HG02642 (cell line): ENCODE measurements around the gene TMPRSS13.
"Not testable (repeated sequence)": the region's sequence is repeated elsewhere in the genome, so short reads cannot be mapped to it uniquely, and the experiment has no call there.

Experiments
- ATAC-seq: cut with Tn5 transposase; IDR thresholded peaks from one replicate; pipeline ENCODE4 v1.9.1; 2021; ENCODE audit warnings: mild to moderate bottlenecking; ENCODE audit not compliant: unreplicated experiment, poor library complexity

TMPRSS13 gene

DNA sequence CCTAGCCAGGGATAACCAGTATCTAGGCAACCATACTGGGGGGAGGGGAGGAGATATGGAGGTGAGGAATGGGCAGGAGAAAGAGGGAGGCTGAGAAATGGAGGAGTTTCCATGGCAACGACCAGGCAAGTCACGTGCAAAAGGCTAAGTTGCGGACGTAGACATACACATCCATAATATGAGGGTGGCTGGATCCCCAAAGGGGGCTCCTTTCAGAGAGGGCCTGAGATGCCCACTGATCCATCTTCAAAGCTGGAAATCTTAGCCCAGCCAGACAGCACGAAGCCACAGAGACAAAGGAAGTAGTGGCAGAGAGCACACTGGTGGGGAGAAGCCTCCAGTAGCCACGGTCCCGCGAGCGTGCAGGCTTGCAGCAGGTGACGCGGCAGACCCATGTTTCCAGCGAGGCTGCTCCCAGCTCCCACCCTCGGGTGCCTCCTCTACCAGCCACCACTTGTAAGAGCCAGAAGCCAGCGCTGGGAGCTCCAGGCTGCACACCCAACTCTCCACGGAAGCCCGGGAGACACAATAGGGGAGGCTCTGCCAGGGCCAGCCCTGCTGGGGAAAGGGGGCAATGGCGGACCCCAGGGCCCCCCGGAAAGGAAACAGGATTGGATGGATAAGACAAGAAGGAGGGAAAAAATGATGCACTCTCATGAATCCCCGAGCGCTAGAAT is 53.7 kb downstream of the TMPRSS13 start:
- no peak for ATAC-seq

DNA sequence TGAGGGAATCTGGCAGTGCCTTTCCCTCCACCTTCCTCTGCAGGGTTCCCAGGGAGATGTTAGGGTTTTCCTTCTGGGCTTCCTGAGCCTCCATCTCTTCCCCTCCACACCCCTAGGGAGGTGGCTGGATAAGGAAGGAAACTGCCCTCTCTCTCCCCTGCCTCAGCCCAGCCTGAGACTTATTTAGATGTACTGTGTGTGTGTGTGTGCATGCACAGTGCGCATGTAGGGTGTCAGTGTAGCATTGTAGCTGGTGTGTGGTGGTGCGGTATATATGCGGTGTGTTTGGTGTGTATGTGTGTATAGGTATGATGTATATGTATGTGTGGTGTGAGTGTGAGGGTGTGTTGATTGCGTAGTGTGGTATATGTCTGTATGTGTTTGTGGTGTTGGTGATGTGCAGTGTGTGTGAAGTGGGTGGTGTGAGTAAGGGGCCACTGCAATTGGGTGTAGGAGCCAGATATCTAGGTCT is 54.3 kb downstream of the TMPRSS13 start:
- ATAC-seq = no peak

DNA sequence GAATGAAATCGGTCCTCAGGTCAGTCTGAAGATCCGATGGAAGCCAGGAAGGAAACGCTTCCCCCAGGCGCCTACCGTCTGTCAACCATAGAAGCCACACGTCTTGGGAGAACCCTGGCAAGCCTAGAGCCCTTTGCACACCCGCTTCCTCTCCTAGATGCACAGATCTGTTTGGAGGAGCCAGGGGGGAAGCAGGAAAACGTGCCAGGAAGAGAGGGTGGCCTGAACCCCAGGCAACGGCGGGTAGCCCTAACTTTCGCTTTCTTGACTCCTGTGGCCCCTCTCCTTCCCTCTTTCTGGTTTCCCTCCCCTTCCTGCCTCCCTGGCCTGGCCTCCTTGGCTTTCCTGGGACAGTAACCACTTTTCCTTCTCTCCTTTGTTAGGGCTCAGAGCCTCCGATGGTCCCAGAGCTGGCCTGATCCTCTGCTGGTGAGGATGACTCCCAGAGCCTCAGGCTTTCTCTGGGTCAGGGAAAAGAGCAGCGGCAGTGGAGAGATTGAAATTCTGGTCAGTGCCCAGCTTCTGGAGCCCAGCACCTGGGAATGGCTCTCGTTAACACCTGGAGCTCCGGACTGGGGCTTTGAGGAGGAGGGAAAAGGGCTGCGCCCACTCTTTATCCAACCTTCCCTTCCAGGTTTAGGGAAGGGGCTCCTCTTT is 54.8 kb downstream of the TMPRSS13 start:
- no peak for ATAC-seq

DNA sequence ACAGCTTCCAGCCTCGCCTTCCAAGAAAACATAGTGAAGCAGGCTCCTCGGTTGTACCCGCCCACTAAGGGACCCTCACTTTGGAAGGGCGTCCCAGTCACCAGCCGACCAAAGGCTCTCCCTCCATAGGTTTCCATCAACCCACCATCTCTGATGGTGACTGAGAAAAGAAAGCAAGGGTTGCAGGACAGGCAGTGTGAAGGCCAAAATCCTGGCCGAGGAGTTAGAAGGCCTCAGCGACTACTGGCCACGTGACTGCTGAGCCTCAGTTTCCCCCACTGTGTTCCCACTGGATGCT is 55.4 kb downstream of the TMPRSS13 start:
- no peak for ATAC-seq

DNA sequence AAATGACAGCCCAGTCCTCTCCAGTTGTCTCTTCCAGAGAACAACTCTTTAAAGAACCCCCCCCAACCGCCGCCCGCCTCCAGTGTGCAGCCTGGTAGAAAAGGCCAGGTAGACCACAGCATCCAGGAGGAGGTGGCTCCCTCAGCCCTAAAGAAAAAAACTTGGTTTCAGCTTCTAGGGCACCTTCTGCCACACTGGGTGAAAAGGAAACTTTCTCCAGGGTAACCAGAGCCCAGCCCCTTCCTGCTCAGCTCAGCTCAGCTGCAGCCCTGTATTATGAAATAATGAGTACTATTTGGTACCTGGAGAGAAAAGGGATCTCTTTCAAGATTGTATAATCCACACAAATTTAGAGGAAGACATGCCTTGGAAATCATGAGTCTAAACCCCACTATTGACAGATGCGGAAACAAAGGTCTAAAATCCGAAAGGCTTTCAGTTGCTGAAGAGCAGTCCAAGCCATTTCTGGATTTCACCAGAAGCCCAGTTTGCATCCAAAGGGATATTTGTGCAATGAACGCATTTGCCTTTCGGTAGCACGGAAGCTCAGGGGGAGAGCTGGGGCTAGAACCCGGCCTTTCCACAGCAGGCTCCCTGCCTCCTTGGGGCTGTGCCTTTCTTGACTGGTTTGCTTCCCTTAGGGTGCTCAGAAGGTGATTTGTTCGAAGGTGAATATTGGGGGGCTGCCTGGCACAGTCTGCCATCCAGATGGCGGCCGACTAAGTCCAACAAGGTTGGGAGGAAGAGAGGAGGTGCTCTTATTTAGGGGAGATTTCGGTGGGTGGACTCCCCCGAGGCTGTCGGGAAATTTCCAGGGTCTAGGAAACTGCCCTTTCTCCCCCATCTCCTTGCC is 56.0 kb downstream of the TMPRSS13 start:
- ATAC-seq = no peak

DNA sequence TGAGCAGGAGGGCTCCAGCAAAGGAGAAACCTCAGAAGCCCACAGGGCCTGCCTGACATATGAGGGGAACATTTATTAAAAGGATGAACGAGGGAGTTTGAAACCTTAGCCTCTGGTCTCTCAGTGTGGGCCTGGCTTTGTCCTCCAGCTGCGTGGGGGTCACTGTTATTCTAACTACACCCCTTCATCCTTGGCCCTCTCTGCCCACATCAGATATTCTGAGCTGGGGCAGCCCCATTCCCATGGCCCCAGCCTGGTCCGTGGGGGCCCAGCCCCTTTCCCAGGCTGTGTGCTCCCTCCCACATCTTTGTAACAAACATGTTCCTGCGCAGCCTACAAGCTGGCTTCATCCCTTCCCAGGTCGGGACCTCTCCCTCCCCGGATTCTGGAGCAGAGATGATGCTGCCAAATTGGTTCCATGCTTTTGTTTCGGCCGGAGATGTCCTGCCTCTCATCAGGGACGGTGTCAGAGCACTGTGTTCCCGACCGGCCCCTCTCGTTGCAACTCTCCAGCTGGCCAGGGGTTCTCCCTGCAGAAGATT is 56.7 kb downstream of the TMPRSS13 start:
- ATAC-seq = no peak

DNA sequence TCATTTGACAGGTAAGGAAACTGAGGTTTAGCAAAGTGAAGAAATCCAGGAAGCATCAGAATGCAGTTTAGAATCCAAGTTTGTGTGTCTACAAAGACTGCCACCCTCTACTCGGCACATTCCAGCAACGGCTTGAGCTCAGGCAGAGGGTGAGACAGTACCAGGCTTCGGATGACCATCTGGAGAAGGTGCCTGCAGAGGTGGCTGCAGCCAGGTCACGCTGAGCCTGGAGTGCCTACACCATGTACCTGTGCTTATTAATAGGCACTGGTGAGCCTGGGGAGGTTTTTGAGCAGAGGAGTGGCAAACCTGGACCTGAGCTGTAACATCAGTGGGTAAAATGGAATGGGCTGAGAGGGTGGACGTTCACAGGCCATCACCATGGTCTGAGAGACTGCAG is 57.4 kb downstream of the TMPRSS13 start:
- ATAC-seq = no peak

DNA sequence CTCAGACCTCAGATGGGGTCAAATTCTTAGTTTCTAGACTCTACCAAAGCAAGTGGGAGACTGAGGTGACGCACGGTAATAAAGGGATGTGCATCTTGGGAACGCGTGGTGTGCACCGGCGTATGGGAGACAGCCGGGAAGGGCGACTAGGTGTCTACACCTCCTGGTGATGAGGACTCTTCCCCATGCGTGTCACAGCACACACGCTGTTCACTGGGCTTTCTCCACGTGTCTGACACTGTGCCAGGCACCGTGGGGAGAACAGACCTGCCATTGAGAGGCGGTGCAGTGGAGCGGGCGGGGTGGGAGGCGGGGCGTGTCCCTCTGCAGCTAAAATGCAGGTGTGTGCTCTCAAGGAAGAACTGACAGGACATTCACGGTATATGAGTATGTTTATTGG is 58.0 kb downstream of the TMPRSS13 start:
- ATAC-seq = no peak

DNA sequence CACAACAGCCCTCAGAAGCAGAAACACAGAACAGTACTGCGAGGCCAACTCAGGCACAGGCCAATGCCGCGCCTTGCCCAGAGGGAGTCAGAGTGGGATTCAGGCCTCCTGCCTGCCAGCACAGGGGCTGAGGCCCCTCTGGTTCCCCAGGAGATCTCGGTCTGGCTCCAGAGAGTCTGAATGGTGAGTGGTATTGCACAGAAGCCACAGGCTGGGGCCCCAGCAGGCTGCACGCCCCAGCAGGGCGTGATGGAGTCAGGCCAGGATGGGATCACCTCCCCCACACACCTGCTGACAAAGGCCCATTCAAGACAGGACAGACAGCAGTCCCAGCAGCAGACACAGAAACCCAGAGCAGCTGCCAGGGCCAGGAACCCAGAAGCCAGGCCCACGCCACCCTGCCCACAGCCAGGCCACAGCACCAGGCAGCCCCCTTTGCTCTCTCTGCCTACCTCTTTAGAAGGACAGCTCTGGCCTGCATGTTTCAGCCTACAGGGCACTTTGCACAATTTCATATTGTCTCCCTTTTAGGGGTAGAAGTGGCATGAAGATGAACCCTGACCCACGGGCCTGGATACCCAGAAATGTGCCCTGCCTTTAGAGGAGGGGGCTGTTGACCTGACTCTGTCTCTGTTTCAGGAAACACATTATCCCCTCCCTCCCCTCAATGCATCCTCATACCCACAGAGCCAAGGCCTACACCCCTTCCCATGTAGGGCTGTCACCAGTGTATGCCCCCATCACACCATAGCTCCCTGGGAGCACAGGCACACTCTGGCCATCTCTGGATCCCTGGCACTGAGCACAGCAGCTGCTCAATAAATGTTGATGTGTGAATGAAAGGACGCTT is 58.9 kb downstream of the TMPRSS13 start:
- ATAC-seq = no peak

DNA sequence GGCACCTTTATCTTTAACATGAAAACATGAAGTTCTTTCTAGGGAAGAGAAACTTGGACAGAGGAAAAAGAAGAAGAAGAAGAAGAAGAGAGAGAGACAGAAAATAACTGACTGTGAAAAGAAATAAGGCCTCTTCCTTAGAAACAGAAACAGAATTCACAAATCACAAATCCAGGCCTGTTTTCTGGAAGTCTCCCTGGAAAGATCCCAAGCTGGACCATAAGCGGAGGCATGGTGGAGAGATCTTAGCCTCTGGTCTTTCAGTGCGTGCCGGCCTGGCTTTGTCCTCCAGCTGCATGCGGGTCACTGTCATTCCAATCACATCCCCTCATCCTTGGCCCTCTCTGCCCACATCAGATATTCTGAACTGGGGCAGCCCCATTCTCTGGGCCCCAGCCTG is 59.6 kb downstream of the TMPRSS13 start:
- ATAC-seq = no peak

DNA sequence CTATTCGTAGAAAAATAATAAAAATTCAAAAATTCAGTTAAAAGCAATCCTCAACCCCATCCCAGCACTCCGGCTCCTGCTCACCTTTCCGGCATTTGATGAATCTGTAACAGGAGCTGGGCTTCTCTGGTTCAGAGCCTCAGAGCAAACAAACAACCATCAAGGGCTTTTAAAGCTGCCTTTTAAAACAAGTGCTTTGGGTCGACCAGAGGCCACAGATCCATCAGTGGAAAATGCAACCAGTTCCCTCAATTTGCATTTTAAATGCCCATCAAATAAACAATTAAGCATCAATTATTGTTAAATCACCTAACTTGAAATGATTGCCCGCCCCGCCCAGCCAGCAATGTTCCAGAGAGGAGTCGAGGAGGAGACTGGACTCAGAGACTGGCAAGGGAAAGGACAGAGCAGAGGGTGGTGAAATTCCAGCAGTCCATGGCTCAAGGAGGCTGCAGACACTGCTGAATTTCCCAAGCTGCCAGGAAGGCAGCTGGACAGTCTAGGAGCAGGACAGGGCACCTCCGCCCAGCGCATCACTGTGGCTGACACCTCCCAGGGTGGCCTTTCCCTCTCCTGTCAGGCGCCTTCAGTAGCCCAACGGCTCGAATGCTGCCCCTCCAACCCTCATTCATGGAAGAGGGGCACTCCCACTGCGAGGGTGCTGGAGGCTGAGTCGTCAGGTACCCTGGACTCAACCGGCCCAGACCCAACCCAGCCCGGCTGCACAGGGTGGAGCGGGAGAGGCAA is 60.2 kb downstream of the TMPRSS13 start:
- no peak for ATAC-seq

DNA sequence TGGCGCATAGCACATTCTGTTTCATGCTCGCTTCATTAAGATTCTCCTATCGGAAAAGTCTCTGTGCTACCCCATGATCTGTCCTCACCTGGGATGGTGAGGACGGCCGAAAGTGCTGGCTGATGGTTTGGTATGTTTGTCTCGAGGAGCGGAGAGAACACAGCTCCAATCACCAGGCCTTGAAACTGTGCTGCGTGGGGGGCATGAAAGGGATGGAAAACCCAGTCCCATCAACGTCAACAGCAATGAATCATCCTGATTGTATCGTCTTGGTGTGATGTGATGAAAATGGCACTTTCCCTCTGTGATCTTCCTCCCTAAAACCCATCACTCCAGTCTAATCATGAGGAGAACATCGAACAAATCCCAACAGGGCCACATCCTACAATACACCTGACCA is 61.1 kb downstream of the TMPRSS13 start:
- ATAC-seq = no peak

DNA sequence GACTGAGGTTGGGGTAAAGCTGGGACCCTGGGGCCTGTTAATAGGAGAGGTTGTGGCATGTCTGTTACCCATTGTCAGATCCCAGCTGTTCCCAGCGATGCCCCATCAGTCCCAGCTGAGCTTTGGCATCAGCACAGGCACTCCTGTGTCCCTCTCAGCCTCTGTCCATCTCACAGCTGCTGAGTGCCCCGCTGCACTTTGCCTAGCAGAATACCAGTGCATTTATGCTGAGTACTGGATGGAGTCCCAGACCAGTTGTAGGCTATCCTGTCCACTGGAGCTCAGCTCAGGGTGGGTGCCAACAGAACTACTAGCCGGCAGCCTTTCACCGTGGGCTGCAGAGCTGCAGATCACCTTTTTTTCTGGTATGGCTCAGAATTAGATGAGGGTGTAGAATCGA is 62.7 kb downstream of the TMPRSS13 start:
- ATAC-seq = no peak

DNA sequence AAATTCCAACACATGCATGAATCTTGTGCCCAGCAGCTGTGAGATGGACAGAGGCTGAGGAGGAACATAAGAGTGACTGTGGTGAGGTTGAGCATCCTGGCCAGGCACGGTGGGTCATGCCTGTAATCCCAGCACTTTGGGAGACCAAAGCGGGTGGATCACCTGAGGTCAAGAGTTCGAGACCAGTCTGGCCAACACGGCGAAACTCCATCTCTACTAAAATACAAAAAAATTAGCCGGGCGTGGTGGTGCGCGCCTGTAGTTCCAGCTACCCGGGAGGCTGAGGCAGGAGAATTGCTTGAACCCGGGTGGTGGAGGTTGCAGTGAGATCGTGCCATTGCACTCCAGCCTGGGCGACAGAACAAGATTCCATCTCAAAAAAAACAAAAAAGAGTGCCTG is 63.7 kb downstream of the TMPRSS13 start:
- not testable (repeated sequence) for ATAC-seq

DNA sequence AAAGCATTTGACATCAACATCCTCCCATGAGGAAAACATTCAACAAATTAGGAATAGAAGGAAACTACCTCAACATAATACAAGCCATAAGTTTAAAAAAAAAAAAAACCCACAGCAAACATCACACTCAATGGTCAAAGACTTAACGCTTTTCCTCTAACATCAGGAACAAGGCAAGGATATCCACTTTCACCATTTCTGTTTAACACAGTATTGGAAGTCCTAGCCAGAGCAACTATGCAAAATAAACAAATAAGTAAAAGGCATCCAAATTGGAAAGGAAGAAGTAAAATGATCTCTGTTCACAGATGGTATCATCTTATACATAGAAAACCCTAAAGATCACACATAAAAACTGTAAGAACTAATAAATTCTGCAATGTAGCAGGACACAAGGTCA is 65.8 kb downstream of the TMPRSS13 start:
- no peak for ATAC-seq

DNA sequence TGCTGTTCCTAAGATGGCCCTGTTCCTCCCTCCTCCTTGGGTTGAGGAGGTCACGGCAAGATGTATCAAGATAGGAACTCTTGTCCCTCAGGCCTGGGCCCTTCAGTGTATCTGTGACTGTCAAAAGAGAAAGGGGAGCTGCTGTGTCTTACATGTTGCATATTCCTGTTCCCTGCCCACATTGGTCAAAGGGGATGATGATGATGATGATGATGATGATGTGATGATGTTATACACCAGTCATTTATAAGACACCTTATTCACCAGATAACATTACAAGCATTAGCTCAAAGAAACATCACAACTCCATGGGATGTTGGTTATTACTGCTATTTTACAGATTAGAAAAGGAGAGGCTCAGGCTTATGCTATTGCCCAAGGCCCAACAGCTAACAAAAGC is 66.4 kb downstream of the TMPRSS13 start:
- ATAC-seq = no peak

DNA sequence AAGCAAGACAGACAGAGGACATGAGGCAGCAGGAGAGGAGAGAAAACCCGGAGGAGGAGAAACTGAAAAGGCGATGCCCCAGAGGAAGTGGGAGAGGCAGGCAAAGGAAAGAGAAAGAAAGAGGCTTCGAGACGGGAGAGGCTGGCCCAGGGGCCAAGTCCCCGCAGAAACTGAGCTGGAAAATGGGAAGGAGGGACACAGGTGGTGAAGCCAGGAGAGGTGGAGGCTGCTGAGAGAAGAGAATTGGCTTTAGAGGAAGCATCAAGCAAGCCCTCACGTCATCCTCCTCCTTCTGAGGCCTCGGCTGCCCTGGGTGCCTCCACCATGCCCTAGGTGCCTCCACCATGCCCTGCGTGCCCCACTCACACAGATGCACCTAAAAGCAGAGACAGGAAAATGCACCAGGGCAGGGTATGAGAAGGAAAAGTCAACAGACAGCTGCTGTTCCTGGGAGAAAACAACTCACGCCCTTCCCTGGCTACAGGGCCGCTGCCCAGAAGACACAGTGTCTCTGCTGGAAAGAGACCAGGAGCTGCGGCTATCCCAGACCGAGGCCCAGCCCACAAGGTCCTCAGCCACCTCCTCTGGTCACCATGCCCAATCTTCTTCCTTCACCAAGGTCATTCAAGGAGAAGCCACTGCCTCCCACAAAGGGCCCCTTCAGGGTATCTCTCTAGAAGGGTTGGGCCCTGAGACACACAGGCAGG is 67.0 kb downstream of the TMPRSS13 start:
- no peak for ATAC-seq

DNA sequence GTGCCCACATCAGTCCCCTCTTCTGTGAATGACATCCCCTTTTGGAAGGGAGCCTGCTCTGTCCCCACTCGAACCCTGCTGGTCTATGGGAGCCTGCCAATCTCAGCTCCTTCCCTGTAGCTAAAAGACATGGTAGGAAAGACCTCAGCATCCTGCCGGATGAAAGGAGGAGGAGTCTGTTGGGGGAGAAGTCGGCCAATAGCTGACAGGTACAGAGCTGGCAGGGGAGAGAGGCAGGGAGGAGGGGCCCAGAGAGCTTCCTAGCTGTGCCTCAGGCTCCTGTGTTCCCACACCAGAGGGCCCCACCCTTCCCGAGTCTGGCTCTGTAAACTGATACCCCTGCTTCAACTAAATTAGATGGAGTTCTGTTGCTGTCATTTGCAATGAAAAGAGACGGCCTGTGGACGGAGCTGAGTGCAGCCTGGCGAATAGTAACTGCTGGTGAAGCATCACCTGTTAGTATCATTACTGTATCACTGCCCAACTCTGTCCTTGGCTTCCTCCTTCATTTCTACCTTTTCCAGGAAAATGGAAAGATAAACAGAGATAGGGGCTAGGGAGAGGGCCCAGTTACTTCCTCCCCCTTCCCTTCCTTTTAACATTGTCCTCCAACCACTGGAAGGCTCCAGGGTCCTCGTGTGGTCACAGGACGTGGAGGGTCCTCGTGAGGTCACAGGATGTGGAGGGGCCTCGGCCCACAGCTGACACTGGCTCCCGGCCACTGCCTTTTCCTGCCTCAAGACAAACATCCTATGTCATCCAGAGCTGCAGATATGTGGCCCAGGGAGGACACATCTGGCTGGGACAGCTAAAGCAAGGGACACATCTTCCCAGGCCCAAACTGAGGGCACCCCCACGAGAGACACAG is 67.8 kb downstream of the TMPRSS13 start:
- ATAC-seq = no peak
